A204.1 (cell line): ENCODE measurements around the gene HOXA7.

Experiments
- FAIRE-seq: peaks from 2 replicates; lab custom pipeline; 2012; peaks lifted over from hg19 to GRCh38; lab: Jason Lieb, UNC

Gene HOXA7

DNA sequence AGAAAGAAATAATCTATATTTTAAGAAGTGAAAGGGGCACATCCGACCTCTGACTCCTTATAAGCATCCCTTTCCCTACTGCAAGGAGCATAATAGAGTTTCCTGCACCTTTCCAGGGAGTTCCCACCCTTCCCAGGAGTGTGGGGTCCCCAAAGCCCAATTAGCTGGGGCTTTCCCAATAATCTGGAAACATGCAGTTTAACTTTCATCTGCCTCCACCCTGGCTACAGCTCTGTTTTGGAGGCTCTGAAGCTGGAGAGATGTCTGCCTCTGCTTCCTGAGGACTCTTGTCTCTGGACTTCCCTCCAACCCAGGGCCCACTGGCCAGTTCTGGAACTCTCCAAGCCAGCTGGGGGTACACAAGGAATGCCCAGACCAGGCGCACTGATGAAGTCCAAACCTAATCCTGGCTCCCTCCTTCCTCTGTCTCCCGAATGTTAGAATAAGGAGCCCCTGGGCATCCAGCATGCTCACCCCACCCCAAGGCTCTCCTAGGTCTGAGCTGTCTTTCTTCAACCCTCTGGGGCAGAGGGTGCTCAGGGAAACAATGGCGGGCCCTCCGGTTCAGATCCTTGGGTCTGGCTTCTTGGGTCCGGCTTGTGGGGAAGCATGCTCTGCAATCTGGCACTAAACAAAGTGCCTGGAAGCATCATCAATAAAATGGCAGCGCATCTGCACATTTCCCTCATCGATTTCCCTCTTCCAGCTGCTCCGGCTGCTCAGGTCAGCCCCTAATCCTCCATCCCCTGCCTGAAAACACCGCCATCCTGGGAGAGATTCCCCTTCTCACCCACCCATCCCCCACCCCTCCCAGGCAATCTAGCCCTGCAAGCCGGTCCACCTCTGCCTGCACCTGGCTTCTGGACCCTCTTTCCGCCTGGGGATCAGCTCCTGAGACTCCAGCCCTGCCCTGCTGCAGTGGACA, 39.3 kb downstream of the HOXA7 start:
- FAIRE-seq, result no peak

DNA sequence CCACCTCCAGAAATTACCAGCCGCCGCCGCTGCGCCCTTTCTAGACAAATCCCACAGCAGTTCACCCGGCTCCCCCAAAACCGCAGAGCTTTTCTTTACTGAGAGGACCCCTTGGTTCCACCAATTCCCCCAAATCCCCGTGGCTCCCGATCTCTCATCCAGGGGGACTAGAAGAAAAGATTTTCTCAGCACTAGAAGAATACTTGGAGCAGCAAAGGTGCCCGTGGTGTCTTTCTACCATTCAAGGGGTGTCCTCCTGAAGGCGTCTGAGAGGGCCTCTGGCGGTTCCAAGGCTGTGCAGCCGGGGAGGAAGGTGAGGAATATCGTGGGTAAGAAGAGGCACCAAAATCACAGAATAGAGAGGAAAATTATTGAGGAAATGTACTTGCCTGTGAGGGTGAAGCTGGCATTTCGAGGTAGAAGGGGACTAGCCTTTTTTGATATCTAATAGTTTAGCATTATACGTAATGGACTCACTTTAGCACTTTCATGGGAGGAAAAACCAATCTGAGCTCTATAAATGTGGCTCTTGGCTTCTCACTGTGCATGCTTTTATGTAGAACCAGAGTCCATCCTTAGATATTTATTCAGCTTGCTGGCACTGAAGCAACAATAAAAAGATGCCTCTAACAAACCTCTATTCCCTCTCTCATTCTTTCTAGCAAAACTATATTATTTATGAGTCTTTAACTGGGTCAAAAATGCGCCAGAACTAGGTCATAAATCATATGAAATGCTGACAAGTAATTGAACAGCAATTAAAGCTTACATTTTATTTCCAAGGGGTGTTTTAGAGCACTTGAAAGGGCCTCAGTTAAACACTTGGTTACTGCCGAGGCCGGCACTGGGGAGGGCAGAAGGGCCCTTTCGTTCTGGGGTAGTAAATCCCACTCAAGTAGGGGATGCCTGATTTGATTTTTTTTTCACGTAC, 40.2 kb downstream of the HOXA7 start:
- no peak for FAIRE-seq

DNA sequence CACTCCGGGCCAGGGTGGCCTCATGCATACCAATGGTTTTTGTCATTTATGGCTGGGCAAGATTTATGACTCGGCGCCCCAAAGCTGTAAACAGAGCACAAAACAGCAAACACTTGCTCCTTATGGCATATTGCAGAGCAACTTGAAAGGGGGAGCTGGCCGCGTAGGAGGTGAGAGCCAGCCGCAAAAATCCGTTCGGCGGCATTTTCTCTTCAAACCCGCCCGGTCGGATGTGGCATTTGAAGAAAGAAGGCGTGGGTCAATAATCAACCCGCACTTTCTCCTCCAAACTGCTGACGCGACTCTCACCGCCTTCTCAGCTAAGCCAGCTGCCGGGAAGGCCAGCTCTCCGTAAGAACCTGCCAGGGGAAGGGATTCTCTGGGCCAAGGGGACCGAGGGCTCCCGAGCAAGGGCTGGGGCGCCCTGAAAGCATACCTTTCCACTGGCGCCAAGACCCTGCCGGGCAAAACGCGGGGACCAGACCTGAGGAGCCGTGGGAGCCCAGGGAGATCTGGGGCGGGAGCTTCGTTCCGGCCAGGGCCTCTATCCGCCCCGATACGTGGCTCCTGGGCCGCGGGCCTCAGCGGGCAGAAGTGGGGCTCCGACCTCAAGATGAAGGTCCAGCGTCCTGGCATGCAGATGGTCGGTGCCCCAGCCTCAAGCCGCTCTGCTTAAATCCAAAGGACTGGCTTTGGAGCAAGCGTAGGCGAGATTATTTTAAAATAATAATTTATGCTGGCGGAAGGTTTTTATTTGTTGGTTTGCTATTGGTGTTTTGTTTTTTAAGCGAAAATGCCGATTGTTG, 41.1 kb downstream of the HOXA7 start:
- no peak for FAIRE-seq

DNA sequence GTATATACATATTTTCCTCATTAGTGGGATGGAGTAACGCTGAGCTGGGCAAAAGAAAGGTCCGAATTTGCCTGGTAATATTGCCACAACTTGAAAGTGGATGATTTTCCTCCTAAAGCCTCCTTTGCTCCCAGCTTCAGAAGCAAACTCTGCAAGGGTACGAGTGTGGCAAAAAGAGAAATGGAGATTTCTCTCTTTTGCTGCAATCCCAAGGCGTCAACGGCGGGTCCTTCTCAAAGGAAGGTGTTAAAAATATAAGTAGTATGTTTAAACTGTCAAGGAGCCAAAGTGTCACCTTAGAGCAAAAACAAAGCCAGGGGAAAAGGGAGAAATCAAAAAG, 41.6 kb downstream of the HOXA7 start:
- FAIRE-seq, result no peak

DNA sequence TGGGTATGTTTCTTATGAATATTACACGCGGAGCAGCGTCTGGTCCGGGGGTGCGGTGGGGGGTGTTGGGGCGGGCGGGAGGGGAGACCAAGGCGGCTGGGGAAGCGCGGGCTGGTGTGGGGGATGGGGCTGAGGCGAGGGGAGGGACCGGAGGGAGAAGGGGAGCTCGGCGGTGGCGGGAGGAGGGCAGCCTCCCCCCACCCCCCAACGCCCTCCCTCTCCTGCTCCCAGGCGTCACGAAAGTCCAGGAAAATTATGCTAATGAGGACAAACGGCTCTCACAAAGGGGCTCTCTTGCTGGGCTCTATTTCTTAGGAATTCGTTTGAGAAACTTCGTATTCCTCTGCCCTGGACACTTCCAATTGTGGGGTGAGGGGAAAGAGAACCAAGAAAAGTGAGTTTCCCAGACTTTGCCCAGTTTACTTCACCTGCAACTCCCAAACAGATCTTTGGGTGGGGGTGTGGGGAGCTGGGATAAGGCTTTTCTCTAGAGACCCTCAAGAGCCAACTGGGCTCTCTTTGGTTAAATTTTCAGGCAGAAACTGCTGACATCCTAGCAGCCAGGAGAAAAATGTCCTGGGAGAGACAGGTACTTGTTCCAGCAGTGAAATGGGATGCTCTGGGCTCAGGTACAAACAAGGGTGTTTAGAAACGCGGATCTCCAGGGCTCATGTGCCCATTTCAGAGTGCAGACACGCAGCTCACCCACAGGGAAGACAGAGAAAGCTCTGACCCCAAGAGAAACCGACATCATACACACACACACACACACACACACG, 42.3 kb downstream of the HOXA7 start:
- FAIRE-seq, result no peak

DNA sequence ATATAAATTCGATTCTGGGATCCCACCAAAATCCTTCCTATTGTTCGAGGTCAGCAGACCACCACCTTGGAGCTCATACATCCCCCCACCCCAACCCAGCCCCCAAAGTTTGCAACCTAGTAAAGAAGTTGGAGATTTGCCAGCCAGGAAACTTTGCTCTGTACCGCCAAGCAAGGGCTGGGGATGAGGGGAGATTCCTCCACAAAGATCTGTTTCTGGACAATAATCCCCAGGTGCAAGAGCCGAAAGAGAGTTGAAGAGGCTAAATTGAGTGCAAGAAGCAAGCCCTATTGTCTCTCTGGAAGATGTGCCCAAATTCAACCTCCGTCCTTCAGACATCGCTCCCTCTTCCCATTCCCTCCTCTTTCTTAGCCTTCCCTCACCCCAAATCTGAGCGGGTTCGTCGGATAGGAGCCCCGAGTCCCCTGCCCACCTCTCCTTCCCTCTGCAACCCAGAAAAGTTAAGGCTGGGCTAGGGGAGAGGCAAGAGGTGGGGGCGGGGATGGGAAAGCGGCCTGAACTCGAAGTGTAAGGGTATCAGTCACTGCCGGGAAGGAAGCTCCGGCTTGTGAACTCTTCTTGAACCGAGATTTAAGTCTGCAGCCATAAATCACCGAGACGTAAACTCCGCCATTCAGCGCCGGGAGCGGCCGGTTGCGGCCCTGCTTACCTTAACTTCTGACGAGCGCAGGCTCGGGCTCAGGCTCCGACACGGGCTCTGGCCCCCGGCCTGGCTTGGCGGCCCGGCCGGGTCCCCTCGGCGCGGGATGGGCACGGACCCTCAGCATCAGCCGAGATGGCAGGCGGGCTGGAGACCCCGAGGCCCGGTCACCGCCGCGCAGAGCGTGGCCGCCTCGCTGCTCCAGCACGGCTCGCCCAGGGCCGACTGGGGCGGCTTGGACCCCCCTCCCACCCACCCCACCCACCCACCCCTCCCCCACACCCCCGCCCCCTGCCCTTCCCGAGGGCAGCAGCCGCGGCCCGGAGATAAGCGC, 43.2 kb downstream of the HOXA7 start:
- FAIRE-seq, result no peak

DNA sequence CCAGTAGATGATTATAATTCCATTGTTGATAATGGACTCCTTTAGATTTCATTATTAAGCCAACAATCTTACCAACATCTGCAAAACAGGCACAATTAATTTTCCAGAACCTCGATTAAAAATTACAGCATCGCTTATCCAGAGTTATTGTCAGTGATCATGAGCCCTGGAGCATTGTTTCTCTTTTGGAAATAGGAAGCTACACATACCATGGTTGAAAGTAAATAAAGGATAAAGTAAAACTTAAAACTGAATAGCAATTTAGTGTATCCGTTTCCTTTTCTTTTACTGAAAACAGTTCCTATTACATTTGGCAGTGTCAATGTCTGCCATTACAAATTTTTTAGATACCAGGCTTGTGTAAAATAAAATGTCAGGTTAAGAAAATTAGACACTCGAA, 44.1 kb downstream of the HOXA7 start:
- no peak for FAIRE-seq

DNA sequence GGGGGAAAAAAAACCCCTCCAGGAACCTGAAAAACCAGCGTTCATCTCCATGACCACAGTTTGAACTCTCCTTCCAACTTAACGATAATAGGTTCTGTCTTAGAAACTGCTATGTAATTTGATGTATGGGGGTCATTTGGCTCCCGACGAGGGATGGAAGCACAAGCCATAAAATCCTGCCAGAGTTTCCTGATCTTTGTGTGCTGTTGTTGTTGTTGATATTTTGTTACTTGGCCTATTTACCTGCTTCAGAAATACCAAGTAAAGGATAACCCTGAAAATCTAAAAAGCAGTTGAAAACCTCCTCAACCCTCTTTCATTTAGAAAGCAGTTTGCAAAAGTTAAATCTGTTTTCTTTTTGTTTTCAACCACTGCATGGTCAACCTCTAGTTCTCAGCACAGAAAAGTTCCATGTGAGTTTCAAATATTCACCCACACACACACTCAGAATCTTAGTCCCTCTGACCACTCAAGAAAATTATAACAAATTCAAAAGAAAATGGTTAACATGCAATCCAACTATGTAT, 44.7 kb downstream of the HOXA7 start:
- FAIRE-seq, result no peak

DNA sequence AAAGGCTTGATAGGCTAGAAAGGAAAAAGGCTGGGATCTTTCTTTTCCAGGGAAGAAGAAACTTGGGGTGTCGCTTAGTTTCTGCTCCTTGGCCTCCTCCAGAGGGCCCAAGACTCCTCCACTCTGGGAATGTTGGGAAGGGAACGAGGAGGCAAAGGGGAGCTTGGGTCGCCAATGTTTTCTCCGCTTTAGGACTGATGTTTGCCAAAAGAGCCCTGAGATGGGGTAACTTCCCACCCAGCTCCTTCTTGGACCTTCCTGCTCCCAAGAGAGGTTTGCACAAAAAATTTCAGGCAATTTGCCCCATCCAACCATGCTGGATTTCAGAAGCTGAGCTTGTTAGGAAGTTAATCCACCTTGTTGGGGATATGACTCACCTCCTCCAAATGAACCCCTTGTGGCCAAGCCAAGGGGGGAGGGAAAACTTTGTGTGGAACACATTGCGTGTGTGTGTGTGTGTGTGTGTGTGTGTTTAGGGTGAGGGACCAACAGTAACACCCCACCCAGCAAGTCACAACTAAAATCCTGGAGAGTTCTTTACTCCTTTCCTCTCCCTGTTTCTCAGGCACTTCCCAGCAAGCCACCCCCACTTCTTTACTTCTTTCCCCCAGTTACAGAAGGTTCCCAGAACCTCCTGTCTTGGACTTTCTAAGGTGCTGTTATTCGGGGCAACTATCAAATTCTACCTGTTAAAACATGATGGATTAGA, 45.3 kb downstream of the HOXA7 start:
- no peak for FAIRE-seq

DNA sequence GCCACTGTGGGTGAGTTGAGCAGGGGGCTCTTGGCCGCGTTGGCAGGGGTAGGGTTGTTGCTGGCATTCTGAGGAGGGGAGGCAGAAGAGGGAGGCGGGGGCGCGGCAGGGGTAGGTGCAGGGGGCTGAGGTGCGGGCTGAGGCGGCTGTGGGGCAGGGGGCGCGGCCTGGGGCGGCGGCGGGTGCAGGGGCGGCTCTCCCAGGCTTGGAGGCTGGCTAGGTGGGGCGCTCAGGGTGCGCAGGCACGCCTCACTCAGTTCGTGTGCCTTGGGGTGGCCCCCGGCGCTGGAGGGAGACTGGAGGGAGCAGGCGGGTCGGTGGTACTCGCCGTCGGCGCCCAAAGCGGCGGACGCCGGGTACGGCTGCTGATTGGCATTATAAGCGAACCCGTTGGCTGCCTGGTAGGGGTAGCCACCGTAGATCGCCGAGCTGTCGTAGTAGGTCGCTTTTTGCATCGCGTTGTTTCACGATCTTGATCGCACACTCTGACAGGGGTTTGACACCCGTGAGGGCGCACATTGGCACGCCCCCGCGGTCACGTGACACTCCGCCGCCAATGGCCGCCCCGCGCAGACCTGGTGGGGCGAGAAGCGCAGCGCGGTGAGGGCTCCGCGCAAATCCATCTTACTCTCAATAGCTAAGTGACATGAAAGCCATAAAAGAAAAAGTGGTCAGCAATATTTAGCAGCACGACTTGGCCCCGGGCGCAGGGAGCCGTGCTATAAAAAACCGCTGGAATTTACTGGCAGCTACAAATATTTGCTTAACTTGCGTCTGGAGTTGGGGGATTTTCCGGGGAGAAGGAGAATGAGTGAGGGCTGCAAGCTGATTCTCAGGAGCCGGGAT, 46.1 kb downstream of the HOXA7 start:
- FAIRE-seq, result no peak

DNA sequence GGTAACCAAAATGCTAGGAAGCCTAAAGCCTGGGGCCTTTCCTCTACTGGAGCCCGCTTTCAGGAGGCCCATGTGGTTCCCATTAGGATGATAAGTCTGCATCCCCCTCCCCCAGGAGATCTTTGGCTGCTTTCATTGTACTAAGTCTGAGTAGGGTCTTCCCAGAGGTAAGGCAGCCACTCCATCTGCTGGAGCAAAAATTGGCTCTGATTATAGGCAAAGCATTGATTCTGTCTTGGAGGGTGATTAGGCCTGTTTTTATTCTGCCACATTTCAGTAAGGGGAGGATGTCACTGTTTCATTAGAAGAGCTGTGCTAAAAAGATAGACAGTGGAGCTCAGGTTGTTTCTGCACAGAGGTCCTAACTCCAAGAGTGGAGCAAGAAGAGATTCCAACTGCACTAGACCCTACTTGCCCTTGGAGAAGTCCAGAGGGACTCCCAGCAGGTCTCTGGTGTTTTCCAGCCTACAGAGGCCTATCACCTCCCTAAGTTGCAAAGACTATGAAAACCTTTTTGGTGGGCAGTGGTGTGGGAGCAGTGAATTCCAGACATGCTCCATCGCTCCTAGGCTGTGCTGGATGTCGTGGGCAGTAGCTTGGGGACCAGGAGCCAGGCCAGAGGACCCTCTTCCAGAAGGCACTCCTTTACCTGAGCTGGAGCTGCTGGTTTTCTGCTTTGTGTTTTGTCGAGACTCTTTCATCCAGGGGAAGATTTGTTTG, 46.8 kb downstream of the HOXA7 start:
- no peak for FAIRE-seq

DNA sequence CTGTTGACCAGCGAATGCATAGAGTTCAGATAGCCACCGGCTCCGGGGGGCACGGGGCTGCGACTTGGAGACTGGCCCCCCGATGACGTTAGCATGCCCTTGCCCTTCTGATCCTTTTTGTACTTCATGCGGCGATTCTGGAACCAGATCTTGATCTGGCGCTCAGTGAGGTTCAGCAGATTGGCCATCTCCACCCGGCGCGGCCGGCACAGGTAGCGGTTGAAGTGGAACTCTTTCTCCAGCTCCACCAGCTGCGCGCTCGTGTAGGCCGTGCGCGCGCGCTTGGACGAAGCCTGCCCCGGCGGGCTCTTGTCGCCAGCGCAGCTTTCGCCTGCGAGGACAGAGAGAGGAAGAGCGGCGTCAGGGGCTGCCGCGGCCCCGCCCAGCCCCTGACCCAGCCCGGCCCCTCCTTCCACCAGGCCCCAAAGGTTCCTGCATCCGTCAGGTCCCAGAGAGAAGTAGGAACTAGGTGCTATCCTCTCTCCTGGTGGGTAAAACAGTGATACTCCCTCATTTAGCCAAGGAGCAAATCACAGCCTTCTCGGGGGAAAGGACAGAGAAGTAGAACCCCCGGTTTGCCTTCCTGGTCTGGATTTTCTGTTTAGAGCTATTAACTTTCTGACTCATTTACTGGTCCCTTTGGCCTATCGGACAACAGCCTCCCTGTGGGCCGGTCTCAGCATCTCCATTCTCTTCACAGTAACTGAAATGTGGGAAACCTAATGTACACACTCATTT, 47.9 kb downstream of the HOXA7 start:
- FAIRE-seq, result no peak

DNA sequence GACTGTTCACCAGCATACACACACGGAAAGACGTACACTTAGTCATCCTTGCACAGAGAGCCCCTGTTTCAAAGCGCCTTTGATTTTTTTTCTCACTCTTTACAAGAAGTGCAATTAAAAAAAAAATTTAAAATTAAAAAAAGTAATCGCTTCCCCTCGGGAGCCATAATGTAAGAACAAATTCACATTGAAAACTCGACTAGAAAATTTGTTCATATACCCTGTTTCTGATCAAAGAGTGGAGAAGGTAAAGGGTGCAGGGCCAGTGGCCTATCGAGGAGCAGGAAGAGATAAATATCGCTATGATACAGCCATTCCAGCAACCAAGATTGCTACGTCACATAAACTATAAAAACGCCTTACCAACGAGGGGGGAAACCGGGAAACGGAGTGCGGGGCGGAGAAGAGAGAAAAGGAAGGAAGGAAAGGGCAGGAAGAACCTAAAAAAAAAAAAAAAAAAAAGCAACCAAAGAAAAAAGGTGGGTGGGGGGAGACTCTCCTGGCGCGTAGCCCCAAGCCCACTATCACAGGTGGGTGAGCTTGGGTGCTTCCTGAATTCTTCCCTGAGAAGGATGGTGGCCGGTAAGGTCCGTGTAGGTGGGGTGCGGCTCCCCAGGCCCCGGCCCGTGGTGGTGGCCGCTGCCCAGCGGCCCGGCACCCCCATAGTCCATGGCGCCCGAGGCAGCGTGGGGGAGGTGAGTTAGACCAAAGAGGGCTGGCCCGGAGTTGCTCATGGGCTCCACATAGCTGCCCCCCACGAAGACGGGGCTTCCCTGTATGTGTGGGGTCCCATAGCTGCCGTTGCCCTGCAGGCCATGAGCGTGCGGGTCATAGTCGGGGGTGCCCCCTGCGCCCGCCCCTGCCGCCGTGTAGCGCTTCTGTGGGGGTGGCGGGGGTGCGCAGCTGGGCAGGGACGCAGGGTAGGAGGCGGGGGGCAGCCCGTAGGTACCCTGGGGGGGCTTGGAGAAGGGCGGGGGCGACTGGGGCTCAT, 48.8 kb downstream of the HOXA7 start:
- FAIRE-seq, result no peak

DNA sequence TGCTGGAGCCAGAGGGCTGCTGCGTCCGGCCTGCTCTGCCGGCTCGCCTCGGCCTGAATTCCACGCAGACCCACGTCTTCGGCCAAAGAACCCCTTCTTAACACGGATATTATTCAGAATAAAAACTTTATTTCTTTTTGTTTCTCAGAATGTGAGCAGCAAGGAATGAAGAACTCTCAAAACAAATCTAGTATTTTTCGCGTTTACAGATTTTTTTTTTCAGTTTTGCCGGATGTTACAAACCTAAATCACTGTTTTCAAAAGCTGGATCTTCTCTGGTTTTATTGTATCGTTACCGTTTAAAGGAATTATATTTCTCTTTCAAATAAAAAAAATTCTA, 49.6 kb downstream of the HOXA7 start:
- no peak for FAIRE-seq

DNA sequence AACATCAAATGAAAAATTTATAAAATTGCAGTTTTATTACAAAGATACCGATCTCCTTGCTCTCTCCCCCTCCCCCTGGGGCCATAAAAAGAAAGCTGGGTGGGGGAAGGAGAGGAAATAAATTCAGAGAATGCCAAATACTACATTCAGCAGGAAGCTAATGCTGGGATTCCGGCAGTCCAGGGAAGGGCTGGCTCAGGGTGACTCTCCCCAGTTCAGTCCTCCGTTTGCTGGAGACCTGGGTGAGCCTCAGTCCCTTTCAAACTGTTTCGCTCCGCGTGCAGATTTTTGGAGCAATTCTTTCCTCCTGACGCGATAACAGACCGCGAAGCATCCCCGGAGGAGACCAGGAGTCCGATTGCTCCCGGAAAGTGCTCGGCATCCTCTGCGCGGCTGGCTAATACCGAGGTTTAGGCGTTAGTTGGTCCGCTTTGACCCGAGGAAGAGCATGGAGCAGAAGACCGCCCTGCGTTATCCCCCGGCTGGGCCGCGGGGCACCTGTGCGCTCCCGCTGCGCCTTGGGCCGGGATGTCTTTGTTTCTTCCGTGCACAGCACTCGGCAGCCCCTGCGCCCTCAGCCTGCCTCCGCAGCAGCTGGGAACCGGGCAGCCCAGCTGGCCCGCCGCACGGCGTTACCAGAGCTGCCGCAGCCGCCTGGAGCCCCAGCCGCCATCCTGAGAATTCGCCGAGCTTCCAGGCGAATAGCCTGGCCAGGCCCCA, 50.1 kb downstream of the HOXA7 start:
- FAIRE-seq, result no peak
